Calu3 (cell line): ENCODE data around the gene RAP2A. TPM values are rescaled to one million over a fixed set of nuclear protein-coding genes. Genes with fewer than 3 reads are reported as not detected.

Experiments
- BruUV-seq: library from RNA; stranded (reverse); fragments of 400-500 nt; replicated peaks from 2 replicates; lab custom pipeline; 2021; lab: Mats Ljungman, UMichigan
- CTCF ChIA-PET: fragments of 300-600 bp; sonication (Branson Sonifier 250); formaldehyde crosslinking; loops from one replicate; lab custom pipeline; 2022; ENCODE audit warnings: antibody characterized with exemption; lab: Charles Lee
- DNase-seq: peaks from one replicate; pipeline ENCODE4 v3.0.0; 2022
- H3K27ac Mint-ChIP-seq: one replicate; pipeline ENCODE4 v1.8.0; 2022; ENCODE audit warnings: mixed read lengths; ENCODE audit not compliant: unreplicated experiment
- H3K27me3 Mint-ChIP-seq: one replicate; pipeline ENCODE4 v1.8.0; 2022; ENCODE audit warnings: mixed read lengths; ENCODE audit not compliant: unreplicated experiment
- H3K36me3 Mint-ChIP-seq: one replicate; pipeline ENCODE4 v1.8.0; 2022; ENCODE audit warnings: mild to moderate bottlenecking, moderate library complexity, mixed read lengths; ENCODE audit not compliant: insufficient read depth, unreplicated experiment
- H3K4me1 Mint-ChIP-seq: one replicate; pipeline ENCODE4 v1.8.0; 2022; ENCODE audit warnings: mild to moderate bottlenecking, low read depth, mixed read lengths; ENCODE audit not compliant: unreplicated experiment
- H3K4me3 Mint-ChIP-seq: one replicate; pipeline ENCODE4 v1.8.0; 2022; ENCODE audit warnings: mild to moderate bottlenecking, low read depth, moderate library complexity, mixed read lengths; ENCODE audit not compliant: unreplicated experiment
- H3K9me3 Mint-ChIP-seq: one replicate; pipeline ENCODE4 v1.8.0; 2022; ENCODE audit warnings: low read depth, mixed read lengths; ENCODE audit not compliant: unreplicated experiment
- intact Hi-C: fragments of 100-400 bp; cut with micrococcal nuclease; formaldehyde crosslinking; loops from one replicate; pipeline ENCODE4 v1.10.0; 2022; ENCODE audit not compliant: unreplicated experiment
- total RNA-seq: library from RNA; stranded (reverse); gene quantifications from 2 replicates; pipeline ENCODE4 v1.2.3, GENCODE V29; 2022
- TF ChIP-seq, protein P1 (sequence below): fragments of 200-600 bp; IDR thresholded peaks from one replicate; pipeline ENCODE4 v1.8.0; 2022; ENCODE audit warnings: antibody characterized with exemption; ENCODE audit not compliant: unreplicated experiment

RAP2A gene
- total RNA-seq, 1 experiment from 2014 or later = 7.7 TPM

DNA sequence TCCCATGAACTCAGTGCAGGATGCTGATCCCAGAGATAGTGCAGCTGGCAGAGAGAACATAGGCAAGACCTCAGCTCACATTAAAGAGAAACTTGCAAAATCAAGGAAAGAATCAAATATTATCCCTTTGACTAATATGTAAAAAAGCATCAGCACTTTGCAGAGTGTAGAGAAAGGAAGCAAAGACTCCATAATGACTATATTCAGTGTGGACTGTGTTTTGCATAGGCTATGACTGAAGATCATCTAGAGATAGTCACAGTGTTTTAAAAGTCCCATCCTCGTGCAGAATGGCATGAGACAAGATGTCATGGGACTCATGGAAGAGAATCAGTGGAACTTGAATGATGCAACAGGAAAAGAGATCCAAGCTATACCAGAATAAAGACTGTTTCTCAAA, 84.0 kb downstream of the RAP2A start:
- Mint-ChIP-seq H3K36me3 (no peaks in the 10 kb centered on the region), H3K4me1 (no peaks in the 10 kb centered on the region), H3K9me3 (no peaks in the 10 kb centered on the region), H3K27me3 (no peaks in the 10 kb centered on the region), H3K4me3 (no peak overlapping the region), H3K27ac (no peak overlapping the region)
- no peak for DNase-seq
- TF ChIP-seq, protein P1, sequence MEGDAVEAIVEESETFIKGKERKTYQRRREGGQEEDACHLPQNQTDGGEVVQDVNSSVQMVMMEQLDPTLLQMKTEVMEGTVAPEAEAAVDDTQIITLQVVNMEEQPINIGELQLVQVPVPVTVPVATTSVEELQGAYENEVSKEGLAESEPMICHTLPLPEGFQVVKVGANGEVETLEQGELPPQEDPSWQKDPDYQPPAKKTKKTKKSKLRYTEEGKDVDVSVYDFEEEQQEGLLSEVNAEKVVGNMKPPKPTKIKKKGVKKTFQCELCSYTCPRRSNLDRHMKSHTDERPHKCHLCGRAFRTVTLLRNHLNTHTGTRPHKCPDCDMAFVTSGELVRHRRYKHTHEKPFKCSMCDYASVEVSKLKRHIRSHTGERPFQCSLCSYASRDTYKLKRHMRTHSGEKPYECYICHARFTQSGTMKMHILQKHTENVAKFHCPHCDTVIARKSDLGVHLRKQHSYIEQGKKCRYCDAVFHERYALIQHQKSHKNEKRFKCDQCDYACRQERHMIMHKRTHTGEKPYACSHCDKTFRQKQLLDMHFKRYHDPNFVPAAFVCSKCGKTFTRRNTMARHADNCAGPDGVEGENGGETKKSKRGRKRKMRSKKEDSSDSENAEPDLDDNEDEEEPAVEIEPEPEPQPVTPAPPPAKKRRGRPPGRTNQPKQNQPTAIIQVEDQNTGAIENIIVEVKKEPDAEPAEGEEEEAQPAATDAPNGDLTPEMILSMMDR = no peak
- BruUV-seq = no TSS peak
- CTCF ChIA-PET = no interaction called here
- intact Hi-C loops = no loop called here

Other genes with a start within 250 kb of the RAP2A start
- 29.8 and 37.1 TPM in 2 replicates for gene MBNL2, start 211.8 kb upstream of the RAP2A start, total RNA-seq